Stimulated activated CD4-positive, alpha-beta T cell treated with anti-CD3 and anti-CD28 coated beads, Interleukin-12 subunit alpha, Interleukin-12 subunit beta, amount 100 ng/mL, for 48 hours (primary cell): Measurements from ENCODE around the gene FAM9A.
"Not testable (repeated sequence)": the region's sequence is repeated elsewhere in the genome, so short reads cannot be mapped to it uniquely, and the experiment has no call there.

Experiments
- DNase-seq, 3 donors: peaks; one replicate each; pipeline ENCODE4 v3.0.0-alpha.2; 2020; ENCODE audit warnings: low read depth in 2 of 3, low spot score in 1 of 3

The FAM9A gene

DNA sequence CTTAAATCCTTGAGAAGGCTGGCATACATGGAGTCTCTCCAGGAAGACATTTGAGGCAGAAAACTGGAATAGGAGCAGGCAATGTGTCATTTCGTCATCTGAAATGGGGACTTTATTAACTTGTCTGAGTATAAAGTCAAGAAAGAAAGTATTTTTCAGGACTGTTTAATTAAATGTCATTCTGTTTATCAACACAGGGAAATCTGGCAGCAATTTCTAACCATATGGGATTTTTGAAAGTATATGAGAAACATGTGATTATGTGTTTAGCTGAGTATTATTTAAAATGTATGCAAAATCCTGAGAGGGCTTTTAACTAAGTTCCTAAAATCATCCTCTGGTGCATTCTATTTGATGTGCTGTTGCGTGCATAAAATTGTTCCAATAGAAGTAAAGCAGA is 3.9 kb upstream of the FAM9A start:
- DNase-seq: no peak

DNA sequence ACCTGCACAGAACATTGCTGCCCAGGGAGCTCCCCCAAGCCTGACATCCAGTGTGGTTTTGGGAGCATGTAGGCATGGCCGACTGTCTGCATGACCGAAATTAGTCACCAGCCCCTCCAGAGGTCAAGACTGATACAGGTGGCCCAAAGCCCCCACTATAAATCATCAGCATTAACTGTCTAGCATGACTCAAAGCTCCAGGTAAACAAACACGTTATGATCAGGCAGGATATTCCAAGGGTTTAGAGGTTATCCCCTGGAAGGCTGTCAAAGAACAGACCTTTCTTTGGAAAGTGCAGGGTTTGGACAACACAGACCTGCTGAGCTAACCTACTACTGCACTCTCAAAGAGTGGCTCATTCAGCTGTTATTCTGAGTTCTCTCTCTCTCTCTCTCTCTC is 2.1 kb upstream of the FAM9A start:
- no peak for DNase-seq

DNA sequence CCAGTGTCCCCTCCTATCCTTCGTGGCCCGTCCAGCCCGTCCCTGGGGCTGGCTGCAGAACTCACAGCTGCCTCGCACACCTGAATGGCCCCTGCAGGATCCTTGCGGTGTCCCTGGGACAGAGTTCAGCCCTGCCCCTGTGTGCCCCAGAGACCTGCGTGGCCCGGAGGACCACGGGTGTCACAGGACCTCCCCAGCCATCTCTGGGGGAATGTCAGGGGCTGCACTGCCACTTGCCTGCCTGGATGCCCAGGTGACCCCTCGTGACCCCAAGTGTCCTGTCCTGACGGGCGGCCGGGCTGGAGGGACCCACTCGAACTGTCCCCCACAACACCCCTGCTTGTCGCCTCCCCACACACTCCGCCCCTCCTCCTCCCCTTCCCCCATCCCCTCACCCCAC is 832 bp downstream of the FAM9A start:
- not testable (repeated sequence) for DNase-seq

DNA sequence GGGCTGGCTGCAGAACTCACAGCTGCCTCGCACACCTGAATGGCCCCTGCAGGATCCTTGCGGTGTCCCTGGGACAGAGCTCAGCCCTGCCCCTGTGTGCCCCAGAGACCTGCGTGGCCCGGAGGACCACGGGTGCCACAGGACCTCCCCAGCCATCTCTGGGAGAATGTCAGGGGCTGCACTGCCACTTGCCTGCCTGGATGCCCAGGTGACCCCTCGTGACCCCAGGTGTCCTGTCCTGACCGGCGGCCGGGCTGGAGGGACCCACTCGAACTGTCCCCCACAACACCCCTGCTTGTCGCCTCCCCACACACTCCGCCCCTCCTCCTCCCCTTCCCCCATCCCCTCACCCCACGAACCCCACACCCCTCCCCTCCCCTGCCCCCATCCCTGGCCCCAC is 1.9 kb downstream of the FAM9A start:
- DNase-seq: not testable (repeated sequence)

DNA sequence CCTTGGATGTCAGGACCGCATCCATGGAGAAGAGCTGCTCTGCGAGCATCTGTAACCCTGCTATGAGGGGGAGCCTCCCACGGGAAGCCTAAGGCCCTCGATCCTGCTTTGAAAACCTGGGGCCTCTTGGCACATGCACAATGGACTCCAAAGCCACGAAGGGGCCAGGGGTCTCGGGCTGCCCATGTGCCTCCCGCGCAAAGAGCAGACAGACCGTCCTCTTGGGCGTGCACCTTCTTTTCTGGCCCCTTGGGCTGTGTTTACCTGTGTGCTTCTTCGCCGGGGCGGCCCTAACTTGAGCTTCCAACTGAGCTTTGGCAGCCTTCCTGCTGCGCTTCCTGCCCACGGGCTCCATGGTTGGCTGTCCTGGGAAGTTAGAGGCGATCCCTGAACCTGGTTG is 2.5 kb downstream of the FAM9A start:
- not testable (repeated sequence) for DNase-seq

DNA sequence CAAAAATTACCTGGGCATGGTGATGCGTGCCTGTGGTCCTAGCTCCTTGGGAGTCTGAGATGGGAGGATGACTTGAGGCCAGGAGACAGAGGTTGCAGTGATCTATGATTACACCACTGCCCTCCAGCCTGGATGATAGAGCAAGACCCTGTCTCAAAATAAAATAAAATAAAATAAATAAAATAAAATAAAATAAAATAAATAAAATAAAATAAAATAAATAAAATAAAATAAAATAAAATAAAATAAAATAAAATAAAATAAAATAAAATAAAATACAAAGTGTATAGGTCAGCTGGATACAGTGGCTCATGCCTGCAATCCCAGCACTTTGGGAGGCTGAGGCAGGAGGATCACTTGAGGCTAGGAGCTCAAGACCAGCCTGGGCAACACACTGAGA is 14.1 kb downstream of the FAM9A start:
- DNase-seq: not testable (repeated sequence)

DNA sequence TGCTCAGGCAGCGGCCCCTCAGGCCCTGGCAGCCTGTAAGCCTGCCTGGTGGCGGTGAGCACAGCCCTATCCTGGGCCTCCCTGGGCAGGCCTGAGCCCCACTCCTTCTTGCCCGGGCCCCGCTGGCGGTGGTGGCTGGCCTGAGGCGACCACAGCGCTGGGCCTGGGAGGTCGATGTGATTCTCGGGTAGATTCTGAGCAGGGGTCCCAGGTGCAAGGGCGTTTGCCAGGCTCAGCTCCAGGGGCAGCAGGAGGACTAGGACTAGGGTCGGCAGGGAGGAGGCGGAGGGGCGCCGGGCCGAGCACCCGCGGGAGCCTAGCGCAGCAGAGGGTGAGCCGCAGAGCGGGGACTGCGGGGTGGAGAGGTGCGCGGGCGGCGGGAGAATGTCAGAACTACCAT is 17.0 kb downstream of the FAM9A start:
- DNase-seq: no peak

DNA sequence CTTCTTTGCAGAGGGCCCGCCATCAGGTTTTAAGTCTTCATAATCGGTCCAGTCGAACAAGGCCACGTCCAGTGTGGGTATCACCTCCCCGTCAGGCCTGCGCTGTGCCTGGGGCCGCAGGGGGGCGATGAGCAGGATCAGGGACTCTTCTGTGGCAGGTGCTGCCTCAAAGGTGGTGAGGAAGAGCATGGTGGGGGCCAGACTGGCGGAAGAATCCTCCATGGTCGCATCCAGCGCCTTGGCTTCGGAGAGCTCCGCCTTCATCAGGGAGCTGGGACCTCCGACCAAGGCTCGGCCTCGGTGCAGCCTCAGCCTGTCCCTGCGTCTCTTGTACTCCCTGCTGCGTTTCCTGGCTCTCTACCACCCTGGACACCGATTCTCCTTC is 17.5 kb downstream of the FAM9A start:
- DNase-seq: no peak

DNA sequence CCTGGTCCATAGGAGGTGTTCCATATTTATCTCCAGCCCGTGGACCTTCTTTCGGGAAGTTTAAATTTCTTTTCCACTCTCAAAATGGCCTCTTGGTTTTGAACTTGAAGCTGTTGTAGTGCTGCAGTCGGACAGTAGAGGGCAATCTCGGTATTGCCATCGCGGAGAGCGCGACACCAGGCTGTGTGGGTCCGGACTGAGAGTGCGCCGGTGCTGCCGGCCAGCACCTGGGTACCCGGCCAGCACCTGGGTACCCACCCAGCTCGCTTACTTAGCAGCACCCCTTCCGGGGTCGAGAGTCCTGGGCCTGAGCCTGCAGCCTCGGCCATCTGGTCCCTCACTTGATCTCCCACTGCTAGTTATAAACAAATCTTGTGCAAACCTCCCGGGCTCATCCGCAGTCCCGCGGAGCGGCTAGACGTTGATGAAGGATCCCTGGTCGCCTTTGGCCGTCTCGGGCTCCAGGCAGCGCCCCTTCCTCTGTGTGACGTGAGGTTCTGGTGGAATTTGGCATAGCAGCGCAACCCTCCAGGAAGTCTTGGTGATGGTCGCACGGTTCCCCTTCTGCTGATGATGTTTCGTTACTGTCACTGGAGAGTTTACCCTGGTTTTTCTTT is 18.0 kb downstream of the FAM9A start:
- peak in 2 of 3 donors; percentile 10 to 40 for DNase-seq

DNA sequence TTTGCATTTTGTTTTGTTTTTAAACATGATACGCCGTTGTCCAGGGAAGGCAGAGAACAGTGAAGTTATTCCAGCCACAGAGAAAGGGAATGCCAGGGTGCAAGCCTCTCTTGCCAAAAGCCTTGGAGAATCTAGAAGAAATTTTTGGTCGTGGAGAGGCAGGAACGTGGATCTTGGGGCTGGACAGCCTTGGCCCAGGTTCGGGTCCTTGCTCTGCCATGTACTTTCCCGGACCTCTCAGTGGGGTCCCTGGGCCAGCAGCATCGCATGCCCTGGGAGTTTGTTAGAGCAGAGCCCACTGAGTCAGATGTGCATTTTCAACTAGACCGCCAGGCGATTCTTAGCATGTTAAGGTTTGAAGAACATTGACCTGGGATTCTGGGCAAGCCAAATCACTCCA is 18.6 kb downstream of the FAM9A start:
- no peak for DNase-seq

DNA sequence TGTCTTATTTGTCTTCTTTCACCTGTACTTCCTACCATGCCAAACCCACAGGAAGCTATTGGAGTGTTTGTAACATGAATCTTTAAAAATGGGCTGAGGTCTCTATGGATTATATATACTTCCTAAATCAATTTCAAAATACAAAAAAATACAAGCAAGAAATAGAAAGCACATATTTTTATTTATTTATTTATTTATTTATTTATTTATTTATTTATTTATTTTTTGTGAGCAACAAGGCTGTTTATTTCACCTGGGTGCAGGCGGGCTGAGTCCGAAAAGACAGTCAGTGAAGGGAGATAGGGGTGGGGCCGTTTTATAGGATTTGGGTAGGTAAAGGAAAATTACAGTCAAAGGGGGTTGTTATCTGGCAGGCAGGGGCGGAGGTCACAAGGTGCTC is 19.3 kb downstream of the FAM9A start:
- not testable (repeated sequence) for DNase-seq

DNA sequence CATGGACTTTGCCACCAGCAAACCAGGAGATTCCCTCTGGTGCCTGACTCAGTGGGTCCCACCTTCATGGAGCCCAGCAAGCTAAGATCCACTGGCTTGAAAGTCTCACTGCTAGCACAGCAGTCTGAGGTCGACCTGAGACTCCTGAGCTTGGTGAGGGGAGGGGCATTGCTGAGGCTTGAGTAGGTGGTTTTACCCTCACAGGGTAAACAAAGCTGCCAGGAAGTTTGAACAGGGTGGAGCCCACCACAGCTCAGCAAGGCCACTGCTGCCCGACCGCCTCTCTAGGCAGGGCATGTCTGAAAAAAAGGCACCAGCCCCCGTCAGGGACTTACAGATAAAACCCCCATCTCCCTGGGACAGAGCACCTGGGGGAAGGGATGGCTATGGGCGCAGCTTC is 28.1 kb downstream of the FAM9A start:
- no peak for DNase-seq

DNA sequence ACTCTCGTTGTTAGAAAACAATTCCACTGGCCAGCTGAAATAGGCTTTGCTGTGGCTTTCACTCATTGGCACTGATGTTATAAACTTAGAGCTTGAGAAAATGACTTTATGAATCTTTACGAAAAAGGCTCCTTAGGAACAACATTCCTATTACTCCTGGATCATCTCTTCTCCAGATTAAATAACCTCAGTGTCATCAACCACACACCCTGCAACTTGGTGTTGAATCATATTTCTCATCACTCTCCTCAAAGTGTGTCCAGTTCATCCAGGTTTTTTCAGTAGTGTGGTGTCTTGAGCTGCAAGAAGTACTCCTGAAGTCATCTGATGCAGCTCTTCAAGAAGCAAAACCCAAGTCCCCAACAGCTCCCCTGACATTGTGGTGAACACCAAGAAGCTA is 41.2 kb downstream of the FAM9A start:
- DNase-seq: no peak

DNA sequence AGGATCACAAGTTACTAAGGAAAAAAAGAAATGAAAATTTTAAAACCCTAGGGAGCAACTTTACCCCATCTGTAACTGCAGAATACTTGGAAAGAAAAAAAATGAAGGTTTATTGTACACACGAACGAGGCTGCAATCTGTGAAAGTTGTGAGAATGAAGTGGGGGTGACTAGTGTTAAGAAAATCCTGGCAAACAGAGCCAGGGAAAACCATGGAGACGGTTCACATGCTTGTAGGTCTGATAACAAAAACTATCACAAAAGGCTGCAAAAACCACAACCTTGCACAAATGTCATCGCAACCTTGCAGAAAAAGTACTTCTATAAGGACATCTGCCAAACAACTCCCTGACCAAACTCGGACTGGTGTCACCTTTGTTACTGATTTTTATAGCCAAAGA is 42.5 kb downstream of the FAM9A start:
- DNase-seq: not testable (repeated sequence)

DNA sequence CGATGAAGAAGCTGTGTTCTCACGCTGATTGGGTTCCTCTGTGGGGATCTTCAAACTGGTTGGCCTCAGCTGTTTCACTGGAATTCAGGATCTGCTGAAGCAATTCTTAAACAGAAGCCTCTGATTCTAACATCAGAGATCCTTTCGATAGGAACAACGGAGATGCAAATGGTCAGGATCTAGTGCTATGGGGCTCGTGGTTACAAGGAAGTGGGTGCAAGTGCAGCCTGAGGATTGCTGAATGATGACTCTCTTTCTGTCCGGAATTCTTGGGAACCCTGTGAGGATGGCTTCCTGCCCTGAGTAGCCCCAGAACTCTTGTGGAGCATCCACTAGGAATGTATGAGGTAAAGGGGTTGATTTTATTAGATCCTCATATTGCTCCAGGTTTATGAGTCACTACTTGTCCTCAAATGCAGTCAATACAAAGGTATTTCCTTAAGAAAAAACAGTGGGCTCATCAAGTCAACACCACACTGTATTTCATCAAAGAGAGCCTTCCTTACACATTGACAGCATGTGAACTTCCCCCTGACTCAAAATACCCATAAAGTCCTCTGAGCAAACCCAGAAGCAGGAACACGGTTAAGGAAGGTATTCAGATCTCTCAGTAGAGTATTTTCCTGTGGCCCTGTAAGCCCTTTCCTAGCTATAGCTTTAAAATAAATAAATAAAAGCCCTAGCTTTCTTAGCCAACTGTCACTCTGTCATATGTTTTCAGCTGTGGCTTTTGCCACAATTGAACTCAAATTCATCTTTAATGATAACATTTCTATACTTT is 43.4 kb downstream of the FAM9A start:
- not testable (repeated sequence) for DNase-seq

DNA sequence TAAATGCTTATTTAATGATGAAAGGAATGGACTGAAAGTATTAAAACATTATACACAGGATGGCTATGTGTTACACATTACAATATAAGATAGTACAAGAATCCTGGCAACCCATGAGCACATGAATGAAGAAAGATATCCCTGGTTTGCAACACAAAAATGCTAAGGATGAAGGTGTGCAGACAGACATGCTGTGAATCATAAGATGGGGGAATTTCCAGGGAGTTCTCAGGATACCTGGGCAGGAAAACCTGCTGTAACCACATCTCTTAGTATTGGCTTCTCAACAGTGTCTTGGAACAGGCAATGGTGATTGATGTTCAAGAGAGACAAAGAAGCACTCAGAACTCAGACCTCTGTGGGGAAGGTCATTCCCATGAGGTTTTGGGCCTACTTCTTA is 45.4 kb downstream of the FAM9A start:
- DNase-seq: no peak

DNA sequence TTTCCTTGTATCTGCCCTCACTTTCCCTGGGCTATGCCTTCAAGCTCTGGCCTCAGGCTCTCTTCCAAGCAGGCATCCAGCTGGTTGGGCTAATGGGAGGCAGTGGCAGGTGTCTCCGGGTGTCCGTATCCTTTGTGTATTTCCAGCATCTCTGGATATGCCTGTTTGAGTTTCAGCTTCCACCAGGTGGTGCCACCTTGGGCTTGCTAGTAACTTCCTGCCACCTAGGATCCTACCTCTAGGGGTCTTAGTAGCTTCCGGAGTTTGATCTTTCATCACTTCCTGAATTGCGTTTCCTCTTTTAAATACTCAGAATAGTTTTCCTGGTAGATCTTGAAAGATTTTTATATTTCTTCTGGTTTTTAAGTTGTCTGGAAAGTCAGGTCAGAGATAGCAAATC is 46.1 kb downstream of the FAM9A start:
- no peak for DNase-seq

DNA sequence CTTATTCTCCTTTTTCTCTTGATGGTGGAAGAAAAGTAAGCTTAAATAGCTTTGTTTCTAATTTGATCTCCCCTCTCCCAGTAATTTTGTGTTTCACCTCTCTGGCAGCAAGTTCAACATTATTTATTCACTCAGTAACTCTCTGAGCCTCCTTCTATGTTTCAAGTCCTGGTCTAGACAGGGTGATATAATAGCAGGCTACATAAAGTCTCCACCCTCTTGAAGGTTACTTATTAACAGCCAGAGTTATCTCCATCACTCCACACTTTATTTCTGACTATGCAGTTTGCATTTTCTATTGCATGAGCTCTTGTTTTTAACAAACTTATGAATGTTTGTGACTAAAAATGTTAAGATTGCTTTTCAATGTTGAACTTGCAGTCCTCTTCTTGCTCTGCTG is 51.5 kb downstream of the FAM9A start:
- DNase-seq: no peak

DNA sequence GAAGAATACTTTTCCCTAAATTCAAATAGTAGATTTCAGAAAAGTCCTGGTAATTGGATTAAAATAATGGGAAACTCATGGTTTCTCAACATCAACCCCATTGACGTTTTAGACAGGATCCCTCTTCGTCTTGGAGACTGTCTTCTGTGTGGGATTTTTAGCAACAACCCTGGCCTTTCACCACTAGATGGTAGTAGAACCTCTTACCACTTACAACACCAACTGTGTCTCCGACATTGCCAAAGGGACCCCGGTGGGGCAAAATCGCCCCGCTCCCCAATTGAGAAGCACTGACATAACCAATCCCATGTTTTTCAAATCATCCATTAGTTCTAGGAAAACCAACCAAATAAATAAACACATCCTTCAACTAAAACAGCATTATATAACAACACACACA is 52.3 kb downstream of the FAM9A start:
- no peak for DNase-seq

DNA sequence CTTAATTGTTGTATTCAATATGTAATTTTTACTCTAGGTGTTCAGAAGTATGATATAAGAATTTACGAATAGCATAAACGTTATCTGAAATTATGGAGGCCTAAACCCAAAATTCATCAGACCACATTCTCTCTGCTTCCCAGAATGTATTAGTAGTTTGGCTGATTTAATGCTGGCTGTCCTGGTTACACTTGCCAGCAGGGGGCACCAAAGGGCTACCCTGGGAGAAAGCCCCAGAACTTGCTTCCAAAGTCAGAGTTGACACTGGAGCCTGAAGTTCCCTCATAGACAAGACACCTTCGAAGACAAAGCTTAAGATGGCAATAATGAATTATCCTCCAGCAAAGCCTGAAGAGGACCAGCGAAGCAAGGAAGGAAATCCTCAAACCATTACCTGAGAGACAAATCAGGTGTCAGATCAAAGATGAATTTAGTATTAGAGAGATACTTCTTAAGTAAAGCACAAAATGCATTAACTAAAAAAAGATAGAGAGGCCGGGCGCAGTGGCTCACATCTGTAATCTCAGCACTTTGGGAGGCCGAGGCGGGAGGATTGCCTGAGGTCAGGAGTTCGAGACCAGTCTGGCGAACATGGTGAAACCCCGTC is 58.0 kb downstream of the FAM9A start:
- peak in 2 of 3 donors; percentile 33 to 47 for DNase-seq

DNA sequence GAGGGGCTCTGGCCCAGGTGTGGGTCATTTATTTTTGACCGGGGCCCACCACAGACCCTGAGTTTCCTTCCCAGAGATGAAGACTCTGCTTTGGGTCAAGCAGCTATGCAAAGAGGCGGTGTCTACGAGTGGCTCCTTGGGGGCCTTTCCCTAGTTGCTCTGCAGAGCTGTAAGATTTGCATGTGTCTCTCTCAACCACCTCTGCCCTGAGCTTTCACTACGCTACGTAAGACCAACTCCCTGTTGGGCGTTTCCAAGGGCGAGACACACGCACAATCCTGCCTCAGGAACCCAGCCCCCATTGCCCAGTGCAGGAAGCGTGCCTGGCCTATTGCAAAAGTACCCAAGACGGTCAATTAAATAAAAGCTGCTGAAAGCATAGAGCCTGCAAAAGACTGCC is 59.2 kb downstream of the FAM9A start:
- no peak for DNase-seq
